HL-60 (cell line): ENCODE results near the gene TSPAN13.

ENCODE experiments used
- CTCF ChIP-seq: IDR thresholded peaks from one replicate; pipeline ENCODE4 v1.5.1; 2011; ENCODE audit warnings: low read length, control low read depth, inconsistent platforms; ENCODE audit not compliant: insufficient read depth
- POLR2AphosphoS5 ChIP-seq: IDR thresholded peaks from 2 replicates; pipeline ENCODE4 v1.6.1; 2012; ENCODE audit warnings: low read depth
- SPI1 ChIP-seq: IDR thresholded peaks from 2 replicates; pipeline ENCODE4 v1.6.1; 2012; ENCODE audit warnings: low read depth, mild to moderate bottlenecking, borderline replicate concordance

- no peak for TF ChIP-seq SPI1
- TF ChIP-seq CTCF, result no peak
- no peak for TF ChIP-seq POLR2AphosphoS5
Measured at GRCh38 chr7:16732828-16733227, 20.7 kb upstream of the TSPAN13 start.
